K562 (cell line): ENCODE results near the gene AQP1. TPM values are rescaled to one million over a fixed set of nuclear protein-coding genes. Genes with fewer than 3 reads are reported as not detected.

Experiments used
- MAZ ChIP-seq, 2 experiments: fragments of 450-650 bp in 1 of 2; sonication (generic) in 1 of 2; formaldehyde crosslinking; IDR thresholded peaks in 1 of 2; conservative IDR thresholded peaks in 1 of 2; 2 replicates each; pipeline versions ENCODE4 v1.4.0 to v1.5.0; 2020; ENCODE audit warnings: mild to moderate bottlenecking in 1 of 2, missing genetic modification reagents in 1 of 2
- MEF2D ChIP-seq: conservative IDR thresholded peaks from 2 replicates; pipeline ENCODE4 v1.6.1; 2016; ENCODE audit warnings: low read depth, missing genetic modification characterization, missing compliant biosample characterization
- RBM14 ChIP-seq: fragments of 200-400 bp; formaldehyde crosslinking; IDR thresholded peaks from 2 replicates; pipeline ENCODE4 v1.6.1; 2018; ENCODE audit warnings: low read depth, mild to moderate bottlenecking, low read length, moderate library complexity, borderline replicate concordance; ENCODE audit not compliant: insufficient read depth
- ZBTB8A ChIP-seq: fragments of 450-650 bp; IDR thresholded peaks from 2 replicates; pipeline ENCODE4 v1.6.1; 2018; ENCODE audit warnings: mild to moderate bottlenecking, moderate library complexity; ENCODE audit not compliant: partially characterized antibody
- ZNF444 ChIP-seq: fragments of 250-450 bp; sonication (Bioruptor Pico); IDR thresholded peaks from 2 replicates; pipeline ENCODE4 v1.4.0; 2020; ENCODE audit warnings: mild to moderate bottlenecking, moderate library complexity
- polyA plus RNA-seq, 8 experiments: library from polyadenylated mRNA; depleted of rRNA in 4 of 8; stranded (reverse) in 5 of 8; unstranded in 3 of 8; fragments of >200 nt; fragmentation: Nextera tagmentation in 2 of 8; fragmentation: Illumina TruSeq in 1 of 8; extraction: Ambion mirVana in 2 of 8; extraction: Trizol in 1 of 8; gene quantifications; 2 replicates each; pipeline versions ENCODE4 v1.2.1 to v1.2.3, GENCODE V29; 2011 to 2014; ENCODE audit warnings: inconsistent platforms in 1 of 8, missing spikeins in 1 of 8
- total RNA-seq, 7 experiments: library from RNA; depleted of rRNA in 6 of 7; stranded (reverse); fragments of >200 nt in 6 of 7; fragmentation: Illumina TruSeq in 2 of 7; extraction: Trizol in 2 of 7; gene quantifications; 2 replicates each; pipeline versions ENCODE4 v1.2.1 to v1.2.3, GENCODE V29; 2011 to 2021; ENCODE audit warnings: low replicate concordance in 1 of 7
- TF ChIP-seq, protein P1 (sequence below), 2 experiments: fragments of 450-650 bp; IDR thresholded peaks; 2 replicates each; pipeline ENCODE4 v1.6.1; 2018; ENCODE audit warnings: mild to moderate bottlenecking in 2 of 2, low read depth in 1 of 2; ENCODE audit not compliant: partially characterized antibody in 2 of 2
- TF ChIP-seq, protein P2 (sequence below): IDR thresholded peaks from 2 replicates; pipeline ENCODE4 v1.6.1; 2016; ENCODE audit warnings: missing genetic modification characterization, missing compliant biosample characterization
- TF ChIP-seq, protein P3 (sequence below): fragments of 450-650 bp; formaldehyde crosslinking; IDR thresholded peaks from 2 replicates; pipeline ENCODE4 v1.4.0; 2020; ENCODE audit warnings: mild to moderate bottlenecking, mixed read lengths
- TF ChIP-seq, protein P4 (sequence below), 2 experiments: fragments of 450-650 bp in 1 of 2; IDR thresholded peaks; 2 replicates each; pipeline ENCODE4 v1.6.1; 2011 to 2017; ENCODE audit warnings: low read depth in 2 of 2, antibody characterized with exemption in 1 of 2, borderline replicate concordance in 1 of 2, low read length in 1 of 2, mild to moderate bottlenecking in 1 of 2, mixed read lengths in 1 of 2; ENCODE audit not compliant: control insufficient read depth in 1 of 2

The AQP1 gene
- total and polyA plus RNA-seq, 9 of the 15 experiments (the other 6 are each of a cell fraction or from before 2014, with no cell fraction given): 0.18 to 12.6 (median 4.1) TPM

DNA sequence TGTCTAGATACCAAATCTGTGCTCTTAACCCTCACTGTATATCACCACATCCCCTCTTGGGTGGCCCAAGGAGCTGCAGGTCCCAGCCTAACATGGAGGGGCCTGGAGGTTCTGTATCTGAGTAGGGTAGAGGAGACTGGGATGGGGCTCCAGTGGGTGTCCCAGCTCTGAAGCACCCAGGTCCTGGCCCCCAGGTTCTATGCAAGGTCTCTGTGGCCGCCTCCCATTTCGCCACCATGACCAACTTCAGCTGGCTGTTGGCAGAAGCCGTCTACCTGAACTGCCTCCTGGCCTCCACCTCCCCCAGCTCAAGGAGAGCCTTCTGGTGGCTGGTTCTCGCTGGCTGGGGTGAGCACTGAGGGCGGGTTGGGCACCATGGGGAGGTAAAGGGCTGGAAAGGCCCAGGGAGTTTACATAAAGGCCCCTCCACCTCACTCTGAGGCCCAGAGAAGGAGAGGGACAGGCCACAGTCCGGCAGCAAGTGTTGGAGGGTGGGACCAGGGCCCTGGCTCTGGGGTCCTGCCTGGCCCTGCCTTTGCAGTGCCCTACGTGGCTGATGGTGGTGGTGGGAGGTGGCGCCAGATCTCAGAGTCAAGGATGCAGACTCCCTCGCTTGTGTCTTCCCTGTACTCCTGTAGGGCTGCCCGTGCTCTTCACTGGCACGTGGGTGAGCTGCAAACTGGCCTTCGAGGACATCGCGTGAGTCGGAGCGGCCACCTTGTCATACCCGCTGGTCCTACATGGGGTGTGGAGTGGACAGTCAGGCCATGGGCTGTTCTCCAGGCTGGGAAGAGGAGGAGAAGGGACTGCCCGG is 62.3 kb downstream of the AQP1 start (continued):
- TF ChIP-seq, protein P1, sequence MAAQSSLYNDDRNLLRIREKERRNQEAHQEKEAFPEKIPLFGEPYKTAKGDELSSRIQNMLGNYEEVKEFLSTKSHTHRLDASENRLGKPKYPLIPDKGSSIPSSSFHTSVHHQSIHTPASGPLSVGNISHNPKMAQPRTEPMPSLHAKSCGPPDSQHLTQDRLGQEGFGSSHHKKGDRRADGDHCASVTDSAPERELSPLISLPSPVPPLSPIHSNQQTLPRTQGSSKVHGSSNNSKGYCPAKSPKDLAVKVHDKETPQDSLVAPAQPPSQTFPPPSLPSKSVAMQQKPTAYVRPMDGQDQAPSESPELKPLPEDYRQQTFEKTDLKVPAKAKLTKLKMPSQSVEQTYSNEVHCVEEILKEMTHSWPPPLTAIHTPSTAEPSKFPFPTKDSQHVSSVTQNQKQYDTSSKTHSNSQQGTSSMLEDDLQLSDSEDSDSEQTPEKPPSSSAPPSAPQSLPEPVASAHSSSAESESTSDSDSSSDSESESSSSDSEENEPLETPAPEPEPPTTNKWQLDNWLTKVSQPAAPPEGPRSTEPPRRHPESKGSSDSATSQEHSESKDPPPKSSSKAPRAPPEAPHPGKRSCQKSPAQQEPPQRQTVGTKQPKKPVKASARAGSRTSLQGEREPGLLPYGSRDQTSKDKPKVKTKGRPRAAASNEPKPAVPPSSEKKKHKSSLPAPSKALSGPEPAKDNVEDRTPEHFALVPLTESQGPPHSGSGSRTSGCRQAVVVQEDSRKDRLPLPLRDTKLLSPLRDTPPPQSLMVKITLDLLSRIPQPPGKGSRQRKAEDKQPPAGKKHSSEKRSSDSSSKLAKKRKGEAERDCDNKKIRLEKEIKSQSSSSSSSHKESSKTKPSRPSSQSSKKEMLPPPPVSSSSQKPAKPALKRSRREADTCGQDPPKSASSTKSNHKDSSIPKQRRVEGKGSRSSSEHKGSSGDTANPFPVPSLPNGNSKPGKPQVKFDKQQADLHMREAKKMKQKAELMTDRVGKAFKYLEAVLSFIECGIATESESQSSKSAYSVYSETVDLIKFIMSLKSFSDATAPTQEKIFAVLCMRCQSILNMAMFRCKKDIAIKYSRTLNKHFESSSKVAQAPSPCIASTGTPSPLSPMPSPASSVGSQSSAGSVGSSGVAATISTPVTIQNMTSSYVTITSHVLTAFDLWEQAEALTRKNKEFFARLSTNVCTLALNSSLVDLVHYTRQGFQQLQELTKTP (IDR thresholded peaks at IDR 0.05; ENCODE audit: low read depth in 1 of 2, partially characterized antibody in 2 of 2): no peak
- TF ChIP-seq MAZ (CRISPR knock-in tag; conservative IDR thresholded peaks at IDR 0.05 in 1 of 2, IDR thresholded peaks at IDR 0.05 in 1 of 2): no peak
- no peak for TF ChIP-seq MEF2D (tag)
- TF ChIP-seq ZNF444: no peak
- no peak for TF ChIP-seq RBM14
- TF ChIP-seq, protein P2, sequence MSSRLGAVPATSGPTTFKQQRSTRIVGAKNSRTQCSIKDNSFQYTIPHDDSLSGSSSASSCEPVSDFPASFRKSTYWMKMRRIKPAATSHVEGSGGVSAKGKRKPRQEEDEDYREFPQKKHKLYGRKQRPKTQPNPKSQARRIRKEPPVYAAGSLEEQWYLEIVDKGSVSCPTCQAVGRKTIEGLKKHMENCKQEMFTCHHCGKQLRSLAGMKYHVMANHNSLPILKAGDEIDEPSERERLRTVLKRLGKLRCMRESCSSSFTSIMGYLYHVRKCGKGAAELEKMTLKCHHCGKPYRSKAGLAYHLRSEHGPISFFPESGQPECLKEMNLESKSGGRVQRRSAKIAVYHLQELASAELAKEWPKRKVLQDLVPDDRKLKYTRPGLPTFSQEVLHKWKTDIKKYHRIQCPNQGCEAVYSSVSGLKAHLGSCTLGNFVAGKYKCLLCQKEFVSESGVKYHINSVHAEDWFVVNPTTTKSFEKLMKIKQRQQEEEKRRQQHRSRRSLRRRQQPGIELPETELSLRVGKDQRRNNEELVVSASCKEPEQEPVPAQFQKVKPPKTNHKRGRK (tag): no peak
- no peak for TF ChIP-seq ZBTB8A
- TF ChIP-seq, protein P3, sequence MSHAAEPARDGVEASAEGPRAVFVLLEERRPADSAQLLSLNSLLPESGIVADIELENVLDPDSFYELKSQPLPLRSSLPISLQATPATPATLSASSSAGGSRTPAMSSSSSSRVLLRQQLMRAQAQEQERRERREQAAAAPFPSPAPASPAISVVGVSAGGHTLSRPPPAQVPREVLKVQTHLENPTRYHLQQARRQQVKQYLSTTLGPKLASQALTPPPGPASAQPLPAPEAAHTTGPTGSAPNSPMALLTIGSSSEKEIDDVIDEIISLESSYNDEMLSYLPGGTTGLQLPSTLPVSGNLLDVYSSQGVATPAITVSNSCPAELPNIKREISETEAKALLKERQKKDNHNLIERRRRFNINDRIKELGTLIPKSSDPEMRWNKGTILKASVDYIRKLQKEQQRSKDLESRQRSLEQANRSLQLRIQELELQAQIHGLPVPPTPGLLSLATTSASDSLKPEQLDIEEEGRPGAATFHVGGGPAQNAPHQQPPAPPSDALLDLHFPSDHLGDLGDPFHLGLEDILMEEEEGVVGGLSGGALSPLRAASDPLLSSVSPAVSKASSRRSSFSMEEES (CRISPR knock-in tag): no peak
- TF ChIP-seq, protein P4, sequence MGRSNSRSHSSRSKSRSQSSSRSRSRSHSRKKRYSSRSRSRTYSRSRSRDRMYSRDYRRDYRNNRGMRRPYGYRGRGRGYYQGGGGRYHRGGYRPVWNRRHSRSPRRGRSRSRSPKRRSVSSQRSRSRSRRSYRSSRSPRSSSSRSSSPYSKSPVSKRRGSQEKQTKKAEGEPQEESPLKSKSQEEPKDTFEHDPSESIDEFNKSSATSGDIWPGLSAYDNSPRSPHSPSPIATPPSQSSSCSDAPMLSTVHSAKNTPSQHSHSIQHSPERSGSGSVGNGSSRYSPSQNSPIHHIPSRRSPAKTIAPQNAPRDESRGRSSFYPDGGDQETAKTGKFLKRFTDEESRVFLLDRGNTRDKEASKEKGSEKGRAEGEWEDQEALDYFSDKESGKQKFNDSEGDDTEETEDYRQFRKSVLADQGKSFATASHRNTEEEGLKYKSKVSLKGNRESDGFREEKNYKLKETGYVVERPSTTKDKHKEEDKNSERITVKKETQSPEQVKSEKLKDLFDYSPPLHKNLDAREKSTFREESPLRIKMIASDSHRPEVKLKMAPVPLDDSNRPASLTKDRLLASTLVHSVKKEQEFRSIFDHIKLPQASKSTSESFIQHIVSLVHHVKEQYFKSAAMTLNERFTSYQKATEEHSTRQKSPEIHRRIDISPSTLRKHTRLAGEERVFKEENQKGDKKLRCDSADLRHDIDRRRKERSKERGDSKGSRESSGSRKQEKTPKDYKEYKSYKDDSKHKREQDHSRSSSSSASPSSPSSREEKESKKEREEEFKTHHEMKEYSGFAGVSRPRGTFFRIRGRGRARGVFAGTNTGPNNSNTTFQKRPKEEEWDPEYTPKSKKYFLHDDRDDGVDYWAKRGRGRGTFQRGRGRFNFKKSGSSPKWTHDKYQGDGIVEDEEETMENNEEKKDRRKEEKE (IDR thresholded peaks at IDR 0.05; ENCODE audit: borderline replicate concordance in 1 of 2, control insufficient read depth in 1 of 2, low read depth in 2 of 2, low read length in 1 of 2): no peak
